ENCODE measurements around the gene SEC31B. TPM values are rescaled to one million over a fixed set of nuclear protein-coding genes. Genes with fewer than 3 reads are reported as not detected.

SEC31B gene
- total RNA-seq, 1 donor from 2014 or later: 13.2 TPM

DNA sequence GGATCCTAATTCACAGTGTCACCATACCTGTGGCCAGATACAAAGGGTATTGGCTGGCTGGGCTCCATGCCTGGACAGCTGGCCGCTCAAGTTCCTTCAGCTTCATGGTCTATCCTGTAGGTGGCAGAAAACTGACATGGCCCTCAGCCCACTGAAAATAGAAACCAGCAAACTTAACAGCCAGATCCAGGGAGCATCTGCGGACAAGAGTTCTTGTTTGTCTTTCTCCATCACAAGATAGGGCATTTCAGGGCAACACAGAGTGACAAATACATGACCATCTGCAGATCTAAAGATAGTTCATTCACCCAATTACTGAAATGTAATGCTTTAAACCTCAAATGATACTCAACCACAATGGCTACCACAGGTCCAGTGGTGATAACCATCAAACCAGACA is 2.8 kb downstream of the SEC31B start:
- no peak overlapping the region for H3K4me3 Mint-ChIP-seq (ENCODE audit: unreplicated experiment)
- peaks cover 8% of the 10 kb centered on the region for H3K4me1 Mint-ChIP-seq (ENCODE audit: unreplicated experiment)
- peaks cover 4% of the 10 kb centered on the region for H3K27me3 Mint-ChIP-seq (ENCODE audit: unreplicated experiment)
- DNase-seq (ENCODE audit: low spot score): no peak
- TF ChIP-seq CTCF (IDR thresholded peaks at IDR 0.05; ENCODE audit: unreplicated experiment): no peak
- H3K9me3 Mint-ChIP-seq (ENCODE audit: unreplicated experiment): no peaks in the 10 kb centered on the region
- H3K36me3 Mint-ChIP-seq (ENCODE audit: low read depth, unreplicated experiment): no peaks in the 10 kb centered on the region
- no peak overlapping the region for H3K27ac Mint-ChIP-seq (ENCODE audit: unreplicated experiment)

DNA sequence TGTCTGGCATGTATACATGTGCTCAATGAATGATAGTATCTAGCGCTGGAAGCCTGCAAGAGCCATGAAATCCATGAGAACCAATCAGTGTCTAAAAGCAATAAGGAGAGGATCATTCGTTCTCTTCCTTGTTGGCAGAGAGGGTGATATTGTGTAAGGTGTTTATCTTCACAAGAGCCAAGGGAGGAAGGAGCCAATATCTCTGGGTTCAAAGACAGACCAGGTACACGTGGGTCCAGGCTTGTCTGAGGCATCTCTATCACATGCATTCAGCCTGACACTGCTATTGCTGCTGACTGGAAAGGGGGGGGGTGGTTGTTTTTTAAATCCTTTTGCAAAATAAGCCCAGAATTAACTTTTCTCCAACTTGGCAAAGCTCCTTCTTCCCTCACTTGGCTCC is 4.0 kb downstream of the SEC31B start:
- no peak for DNase-seq (ENCODE audit: low spot score)
- Mint-ChIP-seq H3K36me3 (ENCODE audit: low read depth, unreplicated experiment) (no peaks in the 10 kb centered on the region), H3K4me3 (ENCODE audit: unreplicated experiment) (no peak overlapping the region), H3K4me1 (ENCODE audit: unreplicated experiment) (peaks cover 3% of the 10 kb centered on the region), H3K9me3 (ENCODE audit: unreplicated experiment) (no peaks in the 10 kb centered on the region), H3K27me3 (ENCODE audit: unreplicated experiment) (peaks cover 4% of the 10 kb centered on the region), H3K27ac (ENCODE audit: unreplicated experiment) (no peak overlapping the region)
- TF ChIP-seq CTCF (IDR thresholded peaks at IDR 0.05; ENCODE audit: unreplicated experiment): no peak

DNA sequence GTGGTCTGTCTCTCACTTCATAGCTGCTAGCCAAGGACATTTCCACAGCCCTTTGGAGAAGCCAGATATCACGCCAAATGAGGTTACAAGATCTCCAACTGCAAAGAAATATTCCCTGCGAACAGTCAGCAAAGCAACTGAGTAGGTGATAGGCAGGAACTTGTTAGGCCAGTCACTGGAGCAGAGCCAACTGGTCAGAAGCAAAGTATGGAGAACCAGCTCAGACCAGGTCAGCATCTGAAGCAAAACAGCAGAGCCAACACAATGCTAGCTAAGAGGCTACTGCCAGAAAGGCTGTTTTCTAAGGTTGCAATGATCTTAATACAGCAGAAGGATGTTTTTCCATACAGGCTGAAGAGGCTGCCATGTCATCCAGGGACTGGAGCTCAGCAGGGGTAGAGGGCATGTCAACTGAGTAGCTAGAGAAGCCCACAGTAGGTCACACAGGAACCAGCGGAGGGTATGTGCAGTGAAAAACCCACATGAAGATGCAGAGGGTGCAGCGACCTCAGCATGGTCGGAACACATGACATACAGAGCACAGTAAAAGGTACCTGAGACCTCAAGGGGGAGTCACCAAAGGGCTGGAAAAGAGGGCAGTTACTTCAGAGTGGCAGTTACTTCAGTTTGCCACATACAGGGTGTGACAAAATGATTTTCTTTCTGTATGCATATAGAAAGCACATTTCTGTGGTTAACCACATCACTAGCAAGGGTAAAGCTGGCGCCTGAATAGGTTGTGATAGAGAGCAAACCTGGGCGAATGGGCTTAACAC is 8.9 kb downstream of the SEC31B start:
- Mint-ChIP-seq H3K4me1 (ENCODE audit: unreplicated experiment) (no peaks in the 10 kb centered on the region), H3K36me3 (ENCODE audit: low read depth, unreplicated experiment) (peaks cover 8% of the 10 kb centered on the region), H3K27ac (ENCODE audit: unreplicated experiment) (no peak overlapping the region), H3K27me3 (ENCODE audit: unreplicated experiment) (no peaks in the 10 kb centered on the region), H3K4me3 (ENCODE audit: unreplicated experiment) (no peak overlapping the region), H3K9me3 (ENCODE audit: unreplicated experiment) (no peaks in the 10 kb centered on the region)
- no peak for TF ChIP-seq CTCF (IDR thresholded peaks at IDR 0.05; ENCODE audit: unreplicated experiment)
- DNase-seq (ENCODE audit: low spot score): no peak

DNA sequence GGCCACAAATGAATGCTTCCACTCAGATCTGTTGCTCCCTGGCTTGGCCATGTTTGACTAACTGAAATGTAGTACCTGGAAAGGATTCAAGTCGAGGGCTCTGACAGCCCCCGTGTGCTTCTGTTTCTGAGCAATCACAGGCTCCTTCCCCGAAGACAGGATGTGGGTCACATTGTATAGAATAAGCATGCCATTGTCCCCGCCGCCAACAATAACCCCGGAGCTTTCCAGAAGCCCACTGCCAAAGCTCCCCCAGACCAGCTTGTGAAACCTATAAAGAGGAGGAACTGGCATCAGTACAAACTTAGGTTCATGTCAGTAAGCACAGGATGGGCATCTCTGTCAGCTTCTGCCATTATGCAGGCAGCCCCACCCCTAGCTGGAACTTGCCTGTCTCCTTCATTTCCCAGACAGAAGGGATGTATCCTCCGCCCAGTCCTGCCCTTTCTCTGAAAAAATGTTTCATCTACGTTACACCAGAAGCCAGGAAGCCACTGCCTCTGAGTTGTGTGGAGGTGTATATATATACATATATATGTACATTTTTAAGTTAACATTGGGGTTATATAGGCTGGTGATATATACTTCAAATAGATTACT is 10.3 kb downstream of the SEC31B start:
- no peaks in the 10 kb centered on the region for H3K27me3 Mint-ChIP-seq (ENCODE audit: unreplicated experiment)
- no peak overlapping the region for H3K4me3 Mint-ChIP-seq (ENCODE audit: unreplicated experiment)
- no peaks in the 10 kb centered on the region for H3K4me1 Mint-ChIP-seq (ENCODE audit: unreplicated experiment)
- no peak for DNase-seq (ENCODE audit: low spot score)
- peaks cover 15% of the 10 kb centered on the region for H3K36me3 Mint-ChIP-seq (ENCODE audit: low read depth, unreplicated experiment)
- no peak for TF ChIP-seq CTCF (IDR thresholded peaks at IDR 0.05; ENCODE audit: unreplicated experiment)
- no peaks in the 10 kb centered on the region for H3K9me3 Mint-ChIP-seq (ENCODE audit: unreplicated experiment)
- no peak overlapping the region for H3K27ac Mint-ChIP-seq (ENCODE audit: unreplicated experiment)

DNA sequence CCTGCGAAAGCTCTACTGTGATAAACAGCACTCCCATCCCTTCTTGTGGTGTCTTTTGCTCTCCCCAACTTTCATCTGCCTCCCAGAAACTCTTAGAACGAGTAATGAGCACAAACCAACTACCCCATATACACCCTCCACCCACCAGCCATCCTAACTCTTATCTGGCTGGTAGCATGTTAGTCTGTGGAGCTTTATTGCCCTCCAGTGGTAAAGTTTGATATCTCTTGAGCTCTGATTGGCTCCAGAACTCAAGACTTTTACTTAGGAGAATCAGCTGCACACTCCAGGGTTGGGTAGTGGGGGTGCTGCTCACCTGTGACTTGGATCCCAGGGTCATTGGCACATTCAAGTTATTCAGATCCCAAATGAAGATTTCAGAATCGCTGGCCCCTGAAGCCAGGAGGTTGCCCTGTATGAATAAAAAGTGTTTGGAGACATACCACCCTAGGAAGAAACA is 10.9 kb downstream of the SEC31B start:
- H3K4me1 Mint-ChIP-seq (ENCODE audit: unreplicated experiment): no peaks in the 10 kb centered on the region
- H3K4me3 Mint-ChIP-seq (ENCODE audit: unreplicated experiment): no peak overlapping the region
- H3K27ac Mint-ChIP-seq (ENCODE audit: unreplicated experiment): no peak overlapping the region
- no peaks in the 10 kb centered on the region for H3K9me3 Mint-ChIP-seq (ENCODE audit: unreplicated experiment)
- H3K27me3 Mint-ChIP-seq (ENCODE audit: unreplicated experiment): no peaks in the 10 kb centered on the region
- H3K36me3 Mint-ChIP-seq (ENCODE audit: low read depth, unreplicated experiment): peaks cover 15% of the 10 kb centered on the region
- peak; percentile 46 for TF ChIP-seq CTCF (IDR thresholded peaks at IDR 0.05; ENCODE audit: unreplicated experiment)
- DNase-seq (ENCODE audit: low spot score): peak; percentile 48
